ENCODE measurements around the gene ANKMY1. TPM values are rescaled to one million over a fixed set of nuclear protein-coding genes. Genes with fewer than 3 reads are reported as not detected.

The ANKMY1 gene
- total and polyA plus RNA-seq, 3 experiments from 2014 or later: 15.8 to 27.9 (median 22.4) TPM

GRCh38 chr2:240460253-240460711, 97.5 kb downstream of the ANKMY1 start:
- DNase-seq: peak in 1 of 5 donors; percentile 38
- H3K36me3 ChIP-seq (ENCODE audit: insufficient read depth, low read length): no peaks in the 10 kb centered on the region
- Mint-ChIP-seq H3K27ac (no peak overlapping the region), H3K4me1 (no peaks in the 10 kb centered on the region), H3K4me3 (no peak overlapping the region), H3K27me3 (peaks cover 1 to 11% of the 10 kb centered on the region in 2 donors), H3K36me3 (no peaks in the 10 kb centered on the region), H3K9me3 (no peaks in the 10 kb centered on the region)
- H3K9me3 ChIP-seq (ENCODE audit: low read length): no peaks in the 10 kb centered on the region
- H3K27me3 ChIP-seq (ENCODE audit: insufficient read depth, low read length, poor library complexity, severe bottlenecking): peaks cover 11% of the 10 kb centered on the region
- CTCF ChIA-PET: no interaction called here
- H3K4me1 ChIP-seq (ENCODE audit: insufficient read depth, low read length): no peaks in the 10 kb centered on the region
- no peak overlapping the region for H3K4me3 ChIP-seq (ENCODE audit: low read length)
- POLR2A ChIA-PET: no interaction called here
- no peak overlapping the region for H3K27ac ChIP-seq (ENCODE audit: low read depth, low read length)

GRCh38 chr2:240459401-240460252, 98.2 kb downstream of the ANKMY1 start:
- Mint-ChIP-seq H3K9me3 (no peaks in the 10 kb centered on the region), H3K27me3 (peaks cover 5 to 16% of the 10 kb centered on the region in 2 donors), H3K36me3 (no peaks in the 10 kb centered on the region), H3K27ac (no peak overlapping the region), H3K4me3 (no peak overlapping the region), H3K4me1 (peaks cover 0 to 5% (median 3%) of the 10 kb centered on the region in 3 donors)
- Histone ChIP-seq H3K9me3 (ENCODE audit: low read length) (no peaks in the 10 kb centered on the region), H3K4me1 (ENCODE audit: insufficient read depth, low read length) (no peaks in the 10 kb centered on the region), H3K4me3 (ENCODE audit: low read length) (no peak overlapping the region), H3K27ac (ENCODE audit: low read depth, low read length) (no peak overlapping the region), H3K36me3 (ENCODE audit: insufficient read depth, low read length) (no peaks in the 10 kb centered on the region), H3K27me3 (ENCODE audit: insufficient read depth, low read length, poor library complexity, severe bottlenecking) (peaks cover 17% of the 10 kb centered on the region)
- ChIA-PET CTCF (no interaction called here), POLR2A (no interaction called here)
- peak in 1 of 5 donors; percentile 47 for DNase-seq

DNA sequence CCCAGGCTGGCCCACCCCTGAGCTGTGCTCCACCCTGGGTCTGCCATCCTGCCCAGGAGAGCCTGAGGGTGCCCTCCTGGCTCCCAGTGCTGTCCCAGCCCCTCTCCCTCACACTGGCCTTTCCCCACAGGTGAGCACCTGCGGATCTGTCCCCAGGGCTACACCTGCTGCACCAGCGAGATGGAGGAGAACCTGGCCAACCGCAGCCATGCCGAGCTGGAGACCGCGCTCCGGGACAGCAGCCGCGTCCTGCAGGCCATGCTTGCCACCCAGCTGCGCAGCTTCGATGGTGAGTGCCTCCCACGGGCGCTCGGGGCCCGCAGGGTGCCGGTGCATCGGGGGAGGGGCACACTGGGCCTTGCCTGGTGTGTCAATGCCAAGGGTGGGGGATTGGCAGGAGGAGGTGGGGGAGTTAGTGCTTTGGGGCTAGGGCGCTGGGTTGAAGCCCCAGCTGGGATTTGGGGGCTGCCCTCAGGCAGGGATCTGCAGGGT, 98.8 kb downstream of the ANKMY1 start:
- Mint-ChIP-seq H3K36me3 (no peaks in the 10 kb centered on the region), H3K4me3 (no peak overlapping the region), H3K4me1 (peaks cover 5 to 11% (median 6%) of the 10 kb centered on the region in 3 donors), H3K9me3 (no peaks in the 10 kb centered on the region), H3K27ac (no peak overlapping the region), H3K27me3 (peaks cover 11 to 22% of the 10 kb centered on the region in 2 donors)
- H3K4me3 ChIP-seq (ENCODE audit: low read length): no peak overlapping the region
- POLR2A ChIA-PET: no interaction called here
- H3K27me3 ChIP-seq (ENCODE audit: insufficient read depth, low read length, poor library complexity, severe bottlenecking): peaks cover 24% of the 10 kb centered on the region
- no peaks in the 10 kb centered on the region for H3K9me3 ChIP-seq (ENCODE audit: low read length)
- H3K27ac ChIP-seq (ENCODE audit: low read depth, low read length): no peak overlapping the region
- CTCF ChIA-PET: no interaction called here
- no peaks in the 10 kb centered on the region for H3K4me1 ChIP-seq (ENCODE audit: insufficient read depth, low read length)
- DNase-seq: peak in 1 of 5 donors; percentile 31
- H3K36me3 ChIP-seq (ENCODE audit: insufficient read depth, low read length): no peaks in the 10 kb centered on the region

DNA sequence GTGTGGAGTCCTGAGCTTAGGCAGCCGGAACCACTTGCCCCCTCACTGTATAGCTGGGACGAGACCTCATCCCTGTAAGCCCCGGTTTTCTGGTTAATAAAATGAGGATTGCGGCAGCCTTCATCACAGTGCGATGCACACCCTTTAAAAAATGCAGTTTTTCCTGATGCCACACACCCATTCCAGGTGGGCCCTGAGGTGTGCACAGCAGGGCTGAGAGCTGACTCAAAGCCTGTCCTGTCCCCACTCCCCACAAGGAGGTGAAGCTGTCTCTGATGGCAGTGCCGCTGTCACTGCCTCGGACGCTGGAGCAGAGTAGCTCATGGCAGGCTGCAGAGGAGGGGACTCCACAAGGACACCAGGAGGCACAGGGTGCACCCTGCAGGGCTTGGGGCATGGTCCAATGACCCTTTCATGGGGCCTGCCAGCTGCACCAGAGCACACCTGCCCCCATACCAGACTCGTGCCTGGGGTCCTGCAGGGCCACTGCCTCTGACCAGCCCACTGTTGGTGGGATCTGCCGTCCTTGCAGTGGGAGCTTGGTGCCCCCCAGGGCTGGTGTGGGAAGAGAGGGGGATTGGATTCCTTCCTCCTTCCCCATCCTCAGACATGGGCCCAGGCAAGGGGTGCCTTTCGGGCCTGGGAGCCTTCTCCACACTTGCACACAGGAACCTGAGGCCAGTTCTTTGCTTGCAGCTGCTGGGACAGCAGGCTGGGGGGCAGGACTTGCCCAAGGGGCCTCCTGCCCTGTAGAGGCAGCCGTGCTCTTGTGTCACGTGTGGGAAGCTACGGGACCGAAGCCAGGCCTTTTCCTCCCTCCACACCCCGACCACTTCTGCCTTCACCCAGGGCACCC, 99.5 kb downstream of the ANKMY1 start:
- CTCF ChIA-PET: no interaction called here
- Mint-ChIP-seq H3K27ac (peak overlapping the region in 1 of 8 donors; percentile 78), H3K27me3 (peaks cover 11 to 24% of the 10 kb centered on the region in 2 donors), H3K9me3 (no peaks in the 10 kb centered on the region), H3K4me3 (no peak overlapping the region), H3K36me3 (no peaks in the 10 kb centered on the region), H3K4me1 (peaks cover 7 to 12% (median 7%) of the 10 kb centered on the region in 3 donors)
- no peaks in the 10 kb centered on the region for H3K9me3 ChIP-seq (ENCODE audit: low read length)
- H3K27me3 ChIP-seq (ENCODE audit: insufficient read depth, low read length, poor library complexity, severe bottlenecking): peaks cover 24% of the 10 kb centered on the region
- no peak for DNase-seq
- no peaks in the 10 kb centered on the region for H3K36me3 ChIP-seq (ENCODE audit: insufficient read depth, low read length)
- POLR2A ChIA-PET: no interaction called here
- H3K27ac ChIP-seq (ENCODE audit: low read depth, low read length): no peak overlapping the region
- H3K4me1 ChIP-seq (ENCODE audit: insufficient read depth, low read length): no peaks in the 10 kb centered on the region
- H3K4me3 ChIP-seq (ENCODE audit: low read length): no peak overlapping the region

- H3K36me3 ChIP-seq (ENCODE audit: insufficient read depth, low read length): no peaks in the 10 kb centered on the region
- POLR2A ChIA-PET: no interaction called here
- H3K36me3 Mint-ChIP-seq: no peaks in the 10 kb centered on the region
- H3K4me1 ChIP-seq (ENCODE audit: insufficient read depth, low read length): no peaks in the 10 kb centered on the region
- H3K27ac ChIP-seq (ENCODE audit: low read depth, low read length): no peak overlapping the region
- H3K27me3 Mint-ChIP-seq: peaks cover 11 to 24% of the 10 kb centered on the region in 2 donors
- H3K4me3 ChIP-seq (ENCODE audit: low read length): no peak overlapping the region
- CTCF ChIA-PET: no interaction called here
- no peaks in the 10 kb centered on the region for H3K9me3 Mint-ChIP-seq
- peaks cover 7 to 12% (median 7%) of the 10 kb centered on the region in 3 donors for H3K4me1 Mint-ChIP-seq
- no peak for DNase-seq
- H3K4me3 Mint-ChIP-seq: no peak overlapping the region
- H3K27ac Mint-ChIP-seq: no peak overlapping the region
- peaks cover 24% of the 10 kb centered on the region for H3K27me3 ChIP-seq (ENCODE audit: insufficient read depth, low read length, poor library complexity, severe bottlenecking)
- no peaks in the 10 kb centered on the region for H3K9me3 ChIP-seq (ENCODE audit: low read length)
Observed at GRCh38 chr2:240457223-240458043, 100.4 kb downstream of the ANKMY1 start.

DNA sequence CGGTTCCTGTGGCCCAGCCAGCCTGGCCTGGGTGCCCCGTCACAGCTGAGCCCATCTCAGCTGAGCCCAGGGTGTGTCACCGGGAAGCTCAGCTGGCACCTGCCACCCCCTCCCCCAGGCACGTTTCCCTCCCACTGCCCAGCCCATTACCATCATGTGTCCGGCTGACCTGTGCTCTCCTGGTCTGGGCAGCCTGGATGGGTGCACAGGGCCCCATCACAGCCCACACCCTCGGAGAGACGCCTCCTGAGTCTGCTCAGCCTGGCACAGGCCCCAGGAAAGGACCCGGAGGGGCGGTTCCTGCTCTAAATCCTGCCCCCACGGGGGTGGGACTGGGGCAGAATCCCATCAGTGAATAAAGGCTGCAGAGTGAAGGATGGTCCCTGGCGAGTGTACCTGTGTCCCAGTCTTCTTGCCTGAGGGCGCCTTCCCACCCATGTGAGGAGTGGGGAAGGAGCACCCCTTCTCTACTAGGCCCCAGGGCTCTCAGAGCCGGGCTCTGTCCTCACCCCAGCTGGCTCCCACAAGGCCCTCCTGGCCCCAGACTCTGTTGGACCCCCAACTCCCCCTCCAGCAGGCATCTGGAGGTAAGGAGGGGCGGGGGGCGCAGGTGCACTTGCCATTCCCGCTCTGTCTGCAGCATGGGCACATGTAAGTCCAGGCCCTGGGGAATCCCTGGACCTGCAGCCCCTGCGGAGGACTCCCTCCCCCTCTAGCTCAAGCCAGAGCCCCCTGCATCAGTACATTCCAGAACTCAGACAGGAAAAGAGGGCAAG, 101.2 kb downstream of the ANKMY1 start:
- Mint-ChIP-seq H3K27me3 (peaks cover 16 to 30% of the 10 kb centered on the region in 2 donors), H3K4me3 (no peak overlapping the region), H3K27ac (no peak overlapping the region), H3K36me3 (no peaks in the 10 kb centered on the region), H3K9me3 (no peaks in the 10 kb centered on the region), H3K4me1 (peaks cover 7 to 18% (median 9%) of the 10 kb centered on the region in 3 donors)
- CTCF ChIA-PET: no interaction called here
- POLR2A ChIA-PET: no interaction called here
- Histone ChIP-seq H3K27ac (ENCODE audit: low read depth, low read length) (no peak overlapping the region), H3K27me3 (ENCODE audit: insufficient read depth, low read length, poor library complexity, severe bottlenecking) (peaks cover 31% of the 10 kb centered on the region), H3K36me3 (ENCODE audit: insufficient read depth, low read length) (no peaks in the 10 kb centered on the region), H3K9me3 (ENCODE audit: low read length) (no peaks in the 10 kb centered on the region), H3K4me1 (ENCODE audit: insufficient read depth, low read length) (no peaks in the 10 kb centered on the region), H3K4me3 (ENCODE audit: low read length) (no peak overlapping the region)
- no peak for DNase-seq

GRCh38 chr2:240455647-240456446, 101.9 kb downstream of the ANKMY1 start:
- Histone ChIP-seq H3K4me3 (ENCODE audit: low read length) (no peak overlapping the region), H3K27me3 (ENCODE audit: insufficient read depth, low read length, poor library complexity, severe bottlenecking) (peaks cover 39% of the 10 kb centered on the region), H3K27ac (ENCODE audit: low read depth, low read length) (no peak overlapping the region), H3K4me1 (ENCODE audit: insufficient read depth, low read length) (no peaks in the 10 kb centered on the region), H3K9me3 (ENCODE audit: low read length) (no peaks in the 10 kb centered on the region), H3K36me3 (ENCODE audit: insufficient read depth, low read length) (no peaks in the 10 kb centered on the region)
- ChIA-PET POLR2A (no interaction called here), CTCF (no interaction called here)
- Mint-ChIP-seq H3K4me1 (peaks cover 7 to 18% (median 9%) of the 10 kb centered on the region in 3 donors), H3K4me3 (no peak overlapping the region), H3K27ac (no peak overlapping the region), H3K36me3 (no peaks in the 10 kb centered on the region), H3K9me3 (no peaks in the 10 kb centered on the region), H3K27me3 (peaks cover 16 to 38% of the 10 kb centered on the region in 2 donors)
- DNase-seq: no peak

Measured in CD8-positive, alpha-beta memory T cell (primary cell).